Brain pericyte (primary cell): ENCODE results near the gene CDH4.
"Not testable (repeated sequence)": the region's sequence is repeated elsewhere in the genome, so short reads cannot be mapped to it uniquely, and the experiment has no call there.

Source experiments
- DNase-seq: peaks from one replicate; pipeline ENCODE4 v3.0.0-alpha.2; 2012; ENCODE audit warnings: low read depth, low spot score

Gene CDH4

DNA sequence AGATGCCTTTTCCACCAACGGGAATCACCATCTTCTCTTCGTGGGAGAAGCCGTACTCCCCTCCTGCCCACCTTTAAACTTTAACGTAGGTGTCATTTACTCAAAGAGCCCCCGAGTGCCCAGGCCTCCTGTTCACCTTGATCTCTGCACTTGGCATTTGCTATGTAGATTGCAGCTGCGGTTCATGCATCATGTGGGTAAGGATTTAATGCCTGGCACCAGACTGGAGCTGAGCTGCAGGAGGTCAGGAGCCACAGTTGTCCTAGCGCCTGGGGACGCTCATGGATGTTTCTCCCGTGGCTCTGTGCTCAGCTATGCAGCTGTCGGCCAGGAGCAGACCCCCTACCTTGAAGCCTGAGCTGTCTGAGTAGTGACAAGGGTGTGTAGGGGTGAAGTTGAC lies 133.7 kb downstream of the CDH4 start:
- DNase-seq, result no peak

- DNase-seq, result no peak
Observed at GRCh38 chr20:61387204-61387953, 135.3 kb downstream of the CDH4 start.

- DNase-seq, result no peak
Observed at GRCh38 chr20:61387954-61388348, 135.9 kb downstream of the CDH4 start.

- no peak for DNase-seq
Observed at GRCh38 chr20:61389077-61389476, 137.0 kb downstream of the CDH4 start.

GRCh38 chr20:61391185-61391584 lies 139.1 kb downstream of the CDH4 start:
- DNase-seq, result no peak

DNA sequence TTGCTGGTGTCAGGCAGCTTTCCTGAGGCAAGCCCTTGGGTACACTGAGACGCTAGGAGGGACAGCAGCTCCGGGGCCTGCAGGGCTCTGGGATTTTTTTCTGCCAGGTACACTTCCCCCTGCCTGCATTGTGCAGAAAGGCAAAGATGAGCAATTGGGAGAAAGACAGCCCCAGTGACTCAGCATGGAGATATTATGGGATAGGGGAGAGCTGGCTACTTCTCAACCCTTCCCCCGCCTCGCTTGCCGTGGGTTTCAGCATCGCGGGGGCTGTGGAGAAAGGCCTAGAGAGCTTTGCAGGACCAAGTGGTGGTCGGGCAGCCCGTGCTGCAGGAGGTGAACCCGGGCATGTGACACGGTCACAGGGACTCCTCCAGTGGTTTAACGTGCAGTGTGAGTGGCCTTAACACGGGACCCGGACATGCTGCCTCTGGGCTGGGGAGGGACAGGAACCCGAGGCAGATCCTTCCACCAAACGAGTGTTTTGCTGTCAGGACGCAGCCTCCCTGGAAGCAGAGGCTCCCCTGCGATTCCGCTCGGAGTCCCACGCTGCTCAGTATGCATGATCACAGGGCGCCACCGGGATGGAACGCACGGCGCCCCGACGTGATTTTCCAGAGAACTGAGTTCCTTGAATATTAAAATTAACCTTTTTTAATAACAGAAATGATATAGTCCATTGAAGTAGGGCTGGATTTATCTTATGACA lies 139.9 kb downstream of the CDH4 start:
- no peak for DNase-seq

DNA sequence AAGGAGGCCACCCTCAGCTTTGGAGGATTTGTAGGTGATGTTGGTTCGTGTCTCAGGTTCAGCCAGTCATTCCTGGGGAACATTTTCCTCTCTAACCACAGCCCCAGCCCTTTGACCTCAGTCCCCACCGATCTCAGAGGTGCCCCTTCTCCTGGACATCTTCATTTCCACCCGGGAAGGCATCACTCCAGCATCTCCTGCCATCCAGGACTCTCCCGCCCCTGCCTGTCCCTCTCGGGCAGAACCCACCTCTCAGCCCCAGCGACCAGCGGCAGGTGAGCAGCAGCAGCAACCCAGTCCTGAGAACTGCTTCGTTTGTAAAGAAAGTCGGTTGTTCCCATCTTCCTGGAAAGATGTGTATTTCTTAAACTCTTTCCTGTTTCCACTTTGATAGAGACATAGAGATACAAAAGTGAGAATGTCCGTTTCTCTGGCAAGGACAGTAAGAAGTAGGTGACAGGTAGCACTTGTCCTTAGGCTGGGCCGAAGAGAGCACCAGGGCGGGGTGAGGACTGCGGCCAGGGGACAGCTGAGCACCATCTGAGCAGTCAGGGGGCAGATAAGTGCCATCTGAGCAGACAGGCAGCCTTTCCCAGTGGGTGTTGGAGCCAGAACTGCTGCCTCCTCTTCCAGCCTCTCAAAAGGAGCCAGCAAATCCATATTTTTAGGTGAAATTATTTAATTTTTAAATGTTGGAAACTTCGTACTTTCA lies 142.2 kb downstream of the CDH4 start:
- no peak for DNase-seq

DNA sequence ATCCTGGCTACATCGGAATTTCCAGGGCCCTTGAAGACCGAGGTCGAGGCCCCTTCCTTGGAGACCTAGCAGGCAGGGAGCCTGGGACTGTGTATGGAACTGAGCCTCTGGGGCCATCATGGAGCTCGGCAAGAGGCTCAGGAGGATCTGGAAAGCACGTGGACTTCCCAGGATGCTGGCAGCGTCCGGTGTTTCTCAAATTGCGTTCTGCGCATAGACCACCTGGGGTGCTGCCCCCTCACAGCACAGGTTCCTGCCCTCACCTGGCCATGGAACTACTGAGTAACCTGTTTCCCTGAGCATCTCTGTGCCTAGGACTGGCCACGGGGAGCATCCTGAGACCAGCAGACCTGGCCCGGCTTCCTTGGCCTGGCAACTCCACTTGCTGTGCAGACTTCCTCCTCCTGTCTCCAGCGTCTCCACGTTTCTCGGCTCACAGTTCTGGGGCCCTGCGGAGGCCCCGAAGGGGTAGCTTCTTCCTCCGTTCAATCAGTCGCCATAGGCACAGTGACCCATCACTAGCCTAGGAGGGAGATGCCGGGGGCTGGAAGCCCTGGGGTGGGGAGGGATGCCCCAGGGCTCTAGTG lies 144.3 kb downstream of the CDH4 start:
- no peak for DNase-seq

GRCh38 chr20:61397146-61397545 lies 145.1 kb downstream of the CDH4 start:
- no peak for DNase-seq

DNA sequence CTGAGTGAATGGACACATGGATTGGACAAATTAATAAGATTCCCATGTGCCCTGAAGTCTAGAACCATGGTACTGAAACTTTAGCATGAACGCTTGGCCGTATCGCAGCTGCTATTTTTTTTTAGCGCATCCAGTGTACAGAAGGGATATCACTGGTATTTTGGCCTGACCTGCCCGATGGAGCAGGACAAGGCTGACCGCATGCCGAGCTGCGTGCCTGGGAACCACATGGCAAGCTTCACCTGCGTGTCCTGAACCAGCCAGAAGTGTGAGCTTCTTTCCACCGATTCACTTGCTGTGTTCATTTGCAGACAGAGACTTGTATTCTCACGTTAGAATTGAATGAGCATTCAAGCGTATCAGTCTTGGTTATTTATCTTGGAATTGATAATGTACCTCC lies 145.7 kb downstream of the CDH4 start:
- DNase-seq, result no peak

DNA sequence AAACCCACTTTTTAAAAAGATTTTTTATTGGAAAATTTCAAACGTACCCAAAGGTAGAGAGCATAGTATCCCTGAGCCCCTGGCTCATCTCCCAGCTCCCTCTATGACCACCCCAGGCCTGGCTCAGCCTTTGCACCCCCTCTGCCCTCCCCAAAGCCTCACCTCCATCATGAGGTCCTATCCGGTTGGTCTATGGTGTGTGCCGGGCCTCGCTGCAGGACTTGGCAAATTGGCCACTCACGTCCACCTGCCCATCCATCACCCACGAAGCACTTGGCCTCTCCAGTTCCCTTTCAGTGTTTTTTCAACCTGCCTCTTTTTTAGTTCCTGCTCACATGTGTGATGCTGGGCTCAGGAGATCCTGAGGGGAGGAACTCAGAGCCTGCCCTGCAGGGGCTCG lies 147.4 kb downstream of the CDH4 start:
- no peak for DNase-seq

DNA sequence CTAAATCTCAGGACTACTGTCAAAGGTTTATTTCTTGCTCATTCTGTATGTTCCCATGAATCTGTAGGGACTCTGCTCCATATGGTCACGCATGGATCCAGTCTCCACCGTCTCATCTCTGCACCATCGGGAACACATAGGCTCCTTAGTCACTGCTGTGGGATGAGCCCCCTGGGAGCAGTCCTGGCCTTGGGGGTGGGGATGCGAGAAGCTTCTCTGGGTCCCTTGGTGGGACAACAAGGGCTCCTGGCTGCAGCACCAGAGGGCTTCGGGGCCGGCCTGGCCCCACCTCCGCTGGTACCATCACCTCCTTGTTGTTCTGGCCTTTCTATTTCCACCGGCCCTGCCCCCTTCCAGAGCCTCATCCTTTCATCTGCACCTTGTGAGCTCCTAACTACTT lies 148.4 kb downstream of the CDH4 start:
- no peak for DNase-seq

GRCh38 chr20:61404303-61404702 lies 152.2 kb downstream of the CDH4 start:
- no peak for DNase-seq

DNA sequence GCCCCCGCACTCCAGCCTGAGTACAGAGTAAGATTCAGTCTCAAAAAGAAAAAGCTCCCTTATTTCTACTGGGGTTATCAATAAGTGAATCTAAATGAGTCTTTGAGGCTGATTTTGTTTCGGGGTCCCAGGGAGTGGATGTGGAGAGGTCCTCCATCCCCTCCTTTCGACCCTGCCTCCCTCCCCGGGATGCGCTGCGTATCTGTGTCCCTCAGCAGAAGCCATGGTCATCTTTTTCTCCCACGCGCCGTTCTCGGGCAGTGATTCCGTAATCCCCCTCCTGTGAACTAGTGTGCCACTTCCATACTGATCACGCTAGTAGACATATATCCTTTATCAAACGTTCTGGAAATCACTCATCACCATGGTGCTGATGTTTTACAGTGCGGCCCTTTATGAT lies 152.9 kb downstream of the CDH4 start:
- no peak for DNase-seq

- not testable (repeated sequence) for DNase-seq
Observed at GRCh38 chr20:61406773-61407172, 154.7 kb downstream of the CDH4 start.

GRCh38 chr20:61407561-61407960 lies 155.5 kb downstream of the CDH4 start:
- no peak for DNase-seq

GRCh38 chr20:61408951-61409740 lies 157.1 kb downstream of the CDH4 start:
- no peak for DNase-seq

GRCh38 chr20:61411743-61412142 lies 159.7 kb downstream of the CDH4 start:
- DNase-seq, result no peak

DNA sequence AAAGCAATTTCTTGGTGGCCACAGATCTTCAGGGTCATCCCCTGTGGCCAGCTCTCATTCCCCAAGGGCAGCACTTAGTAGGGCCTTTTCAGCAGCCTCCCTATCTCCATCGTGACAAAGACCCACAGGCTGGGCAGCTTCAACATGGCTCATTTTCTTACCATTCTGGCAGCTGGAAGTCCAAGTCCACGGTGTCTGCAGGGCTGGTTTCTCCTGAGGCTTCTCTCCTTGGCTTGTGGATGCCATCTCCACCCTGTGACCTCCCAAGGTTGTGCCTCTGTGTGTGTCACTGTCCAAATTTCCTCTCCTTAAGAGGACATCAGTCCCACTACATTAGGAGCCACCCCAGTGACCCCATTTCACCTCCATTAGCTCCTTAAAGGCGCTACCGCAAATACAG lies 161.7 kb downstream of the CDH4 start:
- no peak for DNase-seq

GRCh38 chr20:61414455-61414991 lies 162.5 kb downstream of the CDH4 start:
- no peak for DNase-seq

- DNase-seq, result no peak
Observed at GRCh38 chr20:61416546-61416945, 164.5 kb downstream of the CDH4 start.
